K562 (cell line): Measurements from ENCODE around the gene XBP1. TPM values are rescaled to one million over a fixed set of nuclear protein-coding genes. Genes with fewer than 3 reads are reported as not detected.

Experiments
- polyA plus RNA-seq, 8 experiments: library from polyadenylated mRNA; depleted of rRNA in 4 of 8; stranded (reverse) in 5 of 8; unstranded in 3 of 8; fragments of >200 nt; fragmentation: Nextera tagmentation in 2 of 8; fragmentation: Illumina TruSeq in 1 of 8; extraction: Ambion mirVana in 2 of 8; extraction: Trizol in 1 of 8; gene quantifications; 2 replicates each; pipeline versions ENCODE4 v1.2.1 to v1.2.3, GENCODE V29; 2011 to 2014; ENCODE audit warnings: inconsistent platforms in 1 of 8, missing spikeins in 1 of 8
- small RNA-seq: library from RNA; depleted of rRNA; stranded (forward); fragments of <200 nt; gene quantifications from one replicate; pipeline ENCODE3, GENCODE V24; 2014
- total RNA-seq, 7 experiments: library from RNA; depleted of rRNA in 6 of 7; stranded (reverse); fragments of >200 nt in 6 of 7; fragmentation: Illumina TruSeq in 2 of 7; extraction: Trizol in 2 of 7; gene quantifications; 2 replicates each; pipeline versions ENCODE4 v1.2.1 to v1.2.3, GENCODE V29; 2011 to 2021; ENCODE audit warnings: low replicate concordance in 1 of 7

The XBP1 gene
- total and polyA plus RNA-seq, 9 of the 15 experiments (the other 6 are each of a cell fraction or from before 2014, with no cell fraction given) = 25.0 to 218 (median 94.6) TPM

Small RNAs within 50 kb of the gene (small RNA-seq; reads per million reads assigned to genes)
- not detected for gene Z93930.1

Other genes with a start within 250 kb of the XBP1 start
- 3.2 and 4.6 TPM in 2 replicates for gene TTC28, start 120.7 kb downstream of the XBP1 start, total RNA-seq (2014; rRNA removed)
- 3.1 and 5.9 TPM in 2 replicates for gene TTC28, start 120.7 kb downstream of the XBP1 start, total RNA-seq (2014; rRNA removed; fragmentation: Illumina TruSeq; extraction: Trizol)
- gene TTC28, start 120.7 kb downstream of the XBP1 start, total RNA-seq (2015; rRNA removed; fragmentation: Illumina TruSeq; extraction: Trizol) = 3.1 and 4.4 TPM in 2 replicates
- gene TTC28, start 120.7 kb downstream of the XBP1 start, total RNA-seq (2021) = 10.7 and 10.8 TPM in 2 replicates
- gene TTC28, start 120.7 kb downstream of the XBP1 start, polyA plus RNA-seq (2011; rRNA removed) = 2.1 and 2.2 TPM in 2 replicates
- 2.9 and 3.9 TPM in 2 replicates for gene TTC28, start 120.7 kb downstream of the XBP1 start, polyA plus RNA-seq (2014; fragmentation: Illumina TruSeq; extraction: Trizol)
- gene TTC28, start 120.7 kb downstream of the XBP1 start, polyA plus RNA-seq (2014; fragmentation: Nextera tagmentation; extraction: Ambion mirVana) = under 1 TPM; 0.22 to 0.72 TPM
- gene TTC28, start 120.7 kb downstream of the XBP1 start, polyA plus RNA-seq (2014; rRNA removed) = 2.2 and 4.4 TPM in 2 replicates
- 28.7 and 28.8 TPM in 2 replicates for gene CHEK2, start 58.7 kb downstream of the XBP1 start, total RNA-seq (2014; rRNA removed)
- 55.2 and 58.0 TPM in 2 replicates for gene CHEK2, start 58.7 kb downstream of the XBP1 start, total RNA-seq (2014; rRNA removed; fragmentation: Illumina TruSeq; extraction: Trizol)
- 46.5 and 47.8 TPM in 2 replicates for gene CHEK2, start 58.7 kb downstream of the XBP1 start, total RNA-seq (2015; rRNA removed; fragmentation: Illumina TruSeq; extraction: Trizol)
- gene CHEK2, start 58.7 kb downstream of the XBP1 start, total RNA-seq (2021) = 44.2 and 55.9 TPM in 2 replicates
- 56.5 and 68.7 TPM in 2 replicates for gene CHEK2, start 58.7 kb downstream of the XBP1 start, polyA plus RNA-seq (2011; rRNA removed)
- 56.5 and 66.9 TPM in 2 replicates for gene CHEK2, start 58.7 kb downstream of the XBP1 start, polyA plus RNA-seq (2014; fragmentation: Illumina TruSeq; extraction: Trizol)
- 100 to 1,000 TPM in 1 of 2 experiments, 10 to 100 TPM in 1; 70.9 to 102 TPM for gene CHEK2, start 58.7 kb downstream of the XBP1 start, polyA plus RNA-seq (2014; fragmentation: Nextera tagmentation; extraction: Ambion mirVana)
- gene CHEK2, start 58.7 kb downstream of the XBP1 start, polyA plus RNA-seq (2014; rRNA removed) = 49.0 and 57.2 TPM in 2 replicates
- 8.3 and 15.0 TPM in 2 replicates for gene HSCB, start 58.5 kb downstream of the XBP1 start, total RNA-seq (2014; rRNA removed)
- 10.2 and 11.1 TPM in 2 replicates for gene HSCB, start 58.5 kb downstream of the XBP1 start, total RNA-seq (2014; rRNA removed; fragmentation: Illumina TruSeq; extraction: Trizol)
- gene HSCB, start 58.5 kb downstream of the XBP1 start, total RNA-seq (2015; rRNA removed; fragmentation: Illumina TruSeq; extraction: Trizol) = 8.7 and 9.0 TPM in 2 replicates
- gene HSCB, start 58.5 kb downstream of the XBP1 start, total RNA-seq (2021) = 7.7 and 8.4 TPM in 2 replicates
- gene HSCB, start 58.5 kb downstream of the XBP1 start, polyA plus RNA-seq (2011; rRNA removed) = 8.6 and 12.1 TPM in 2 replicates
- gene HSCB, start 58.5 kb downstream of the XBP1 start, polyA plus RNA-seq (2014; fragmentation: Illumina TruSeq; extraction: Trizol) = 8.6 and 11.8 TPM in 2 replicates
- 1 to 10 TPM; 2.6 to 4.4 TPM for gene HSCB, start 58.5 kb downstream of the XBP1 start, polyA plus RNA-seq (2014; fragmentation: Nextera tagmentation; extraction: Ambion mirVana)
- 13.1 and 17.1 TPM in 2 replicates for gene HSCB, start 58.5 kb downstream of the XBP1 start, polyA plus RNA-seq (2014; rRNA removed)
- 13.1 and 14.9 TPM in 2 replicates for gene CCDC117, start 27.9 kb downstream of the XBP1 start, total RNA-seq (2014; rRNA removed)
- 23.2 and 23.9 TPM in 2 replicates for gene CCDC117, start 27.9 kb downstream of the XBP1 start, total RNA-seq (2014; rRNA removed; fragmentation: Illumina TruSeq; extraction: Trizol)
- 22.2 and 23.3 TPM in 2 replicates for gene CCDC117, start 27.9 kb downstream of the XBP1 start, total RNA-seq (2015; rRNA removed; fragmentation: Illumina TruSeq; extraction: Trizol)
- 18.7 and 19.7 TPM in 2 replicates for gene CCDC117, start 27.9 kb downstream of the XBP1 start, total RNA-seq (2021)
- 10.1 and 15.8 TPM in 2 replicates for gene CCDC117, start 27.9 kb downstream of the XBP1 start, polyA plus RNA-seq (2011; rRNA removed)
- 17.1 and 20.6 TPM in 2 replicates for gene CCDC117, start 27.9 kb downstream of the XBP1 start, polyA plus RNA-seq (2014; fragmentation: Illumina TruSeq; extraction: Trizol)
- gene CCDC117, start 27.9 kb downstream of the XBP1 start, polyA plus RNA-seq (2014; fragmentation: Nextera tagmentation; extraction: Ambion mirVana) = 1 to 10 TPM; 5.7 to 8.0 TPM
- gene CCDC117, start 27.9 kb downstream of the XBP1 start, polyA plus RNA-seq (2014; rRNA removed) = 13.1 and 13.4 TPM in 2 replicates
- gene ZNRF3, start 83.0 kb upstream of the XBP1 start, total RNA-seq (2014; rRNA removed) = 2.6 and 3.5 TPM in 2 replicates
- 1.5 and 1.6 TPM in 2 replicates for gene ZNRF3, start 83.0 kb upstream of the XBP1 start, total RNA-seq (2014; rRNA removed; fragmentation: Illumina TruSeq; extraction: Trizol)
- gene ZNRF3, start 83.0 kb upstream of the XBP1 start, total RNA-seq (2015; rRNA removed; fragmentation: Illumina TruSeq; extraction: Trizol) = 2.0 and 2.3 TPM in 2 replicates
- gene ZNRF3, start 83.0 kb upstream of the XBP1 start, total RNA-seq (2021) = 5.9 and 6.1 TPM in 2 replicates
- 1.0 and 1.1 TPM in 2 replicates for gene ZNRF3, start 83.0 kb upstream of the XBP1 start, polyA plus RNA-seq (2011; rRNA removed)
- gene ZNRF3, start 83.0 kb upstream of the XBP1 start, polyA plus RNA-seq (2014; fragmentation: Illumina TruSeq; extraction: Trizol) = 1.7 and 2.4 TPM in 2 replicates
- under 1 TPM; 0.41 to 0.58 TPM for gene ZNRF3, start 83.0 kb upstream of the XBP1 start, polyA plus RNA-seq (2014; fragmentation: Nextera tagmentation; extraction: Ambion mirVana)
- 2.9 and 4.2 TPM in 2 replicates for gene ZNRF3, start 83.0 kb upstream of the XBP1 start, polyA plus RNA-seq (2014; rRNA removed)